ENCODE data around the gene RBM39.
"Not testable (repeated sequence)": the region's sequence is repeated elsewhere in the genome, so short reads cannot be mapped to it uniquely, and the experiment has no call there.

RBM39 gene

GRCh38 chr20:35744492-35744841, 2.4 kb upstream of the RBM39 start:
- DNase-seq = not testable (repeated sequence)

GRCh38 chr20:35743693-35744491, 1.8 kb upstream of the RBM39 start:
- peak; percentile 48 for DNase-seq

DNA sequence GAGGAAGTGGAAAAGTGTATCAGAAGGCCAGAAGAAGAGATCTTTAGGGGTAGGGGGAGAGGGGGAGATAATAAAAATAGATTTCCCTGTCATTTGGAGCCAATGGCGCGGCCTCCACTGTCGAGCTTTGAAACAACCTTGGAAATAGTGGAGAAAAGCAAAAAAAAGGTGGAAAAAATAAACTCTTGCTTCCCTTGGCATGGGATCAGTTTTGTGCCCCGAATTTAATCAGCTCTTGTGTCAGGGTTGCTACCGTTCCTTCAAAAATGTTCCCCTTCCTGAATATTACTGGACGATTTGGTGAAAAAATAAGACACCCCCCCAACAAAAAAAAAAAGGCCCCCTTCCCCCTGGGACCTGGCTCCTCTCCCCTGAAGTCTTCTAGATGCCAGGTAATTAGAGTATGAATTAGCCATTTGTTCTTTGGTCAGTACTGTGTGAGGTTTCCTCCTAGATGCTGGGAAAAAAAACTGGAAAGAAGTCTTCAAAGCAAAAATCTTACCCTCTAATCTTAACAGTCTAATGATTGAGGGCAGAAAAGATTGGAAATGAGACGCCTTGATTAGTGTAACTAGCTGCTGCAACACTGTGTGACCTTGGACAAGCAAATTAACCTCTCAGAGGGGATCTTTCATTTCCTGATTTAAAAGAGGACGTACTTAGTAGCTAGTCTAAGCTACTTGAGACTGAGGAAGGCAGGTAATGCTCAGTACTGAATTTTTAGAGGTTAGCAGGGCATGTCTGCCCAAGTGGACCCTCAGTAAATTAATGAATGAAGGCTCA, 872 bp upstream of the RBM39 start:
- DNase-seq = peak; percentile 60

DNA sequence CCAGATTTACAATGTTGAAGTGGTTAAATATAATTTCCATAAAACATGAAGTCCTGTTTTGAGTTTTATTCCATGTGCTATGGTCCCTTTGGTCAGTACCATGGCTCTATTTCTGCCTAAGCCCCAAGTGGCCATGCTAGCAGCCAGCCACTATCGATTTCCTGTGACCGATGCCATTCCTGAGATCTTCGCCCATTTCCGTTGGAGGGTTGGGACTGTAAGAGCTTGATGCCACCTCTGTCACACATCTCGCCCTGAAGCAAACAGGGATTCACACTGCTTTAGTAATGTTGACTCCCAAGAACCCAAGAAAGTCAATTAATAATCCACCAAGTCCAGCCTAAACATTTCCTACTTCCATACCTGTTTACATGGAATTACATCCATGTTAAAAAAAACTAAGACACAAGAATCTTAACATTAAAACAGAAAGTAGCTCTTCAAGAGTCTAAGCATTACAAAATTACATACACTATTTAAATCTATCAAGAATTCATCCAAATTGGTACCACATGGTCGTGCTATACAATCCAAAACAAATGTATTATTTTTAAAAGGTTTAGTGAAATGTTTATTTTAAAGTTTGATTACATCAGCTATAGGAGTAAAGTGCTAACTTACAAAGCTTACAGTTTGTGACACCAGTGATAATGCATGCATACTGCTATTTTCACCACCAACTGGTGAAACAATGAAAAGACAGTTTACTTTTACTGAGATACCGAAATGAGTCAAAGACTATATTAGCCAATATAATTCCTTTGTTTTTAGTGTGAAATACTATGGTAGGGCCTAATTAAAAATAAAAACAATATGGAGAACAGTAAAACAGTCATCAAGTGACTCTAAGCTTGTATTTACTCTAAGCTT, 2.5 kb downstream of the RBM39 start:
- peak; percentile 63 for DNase-seq

DNA sequence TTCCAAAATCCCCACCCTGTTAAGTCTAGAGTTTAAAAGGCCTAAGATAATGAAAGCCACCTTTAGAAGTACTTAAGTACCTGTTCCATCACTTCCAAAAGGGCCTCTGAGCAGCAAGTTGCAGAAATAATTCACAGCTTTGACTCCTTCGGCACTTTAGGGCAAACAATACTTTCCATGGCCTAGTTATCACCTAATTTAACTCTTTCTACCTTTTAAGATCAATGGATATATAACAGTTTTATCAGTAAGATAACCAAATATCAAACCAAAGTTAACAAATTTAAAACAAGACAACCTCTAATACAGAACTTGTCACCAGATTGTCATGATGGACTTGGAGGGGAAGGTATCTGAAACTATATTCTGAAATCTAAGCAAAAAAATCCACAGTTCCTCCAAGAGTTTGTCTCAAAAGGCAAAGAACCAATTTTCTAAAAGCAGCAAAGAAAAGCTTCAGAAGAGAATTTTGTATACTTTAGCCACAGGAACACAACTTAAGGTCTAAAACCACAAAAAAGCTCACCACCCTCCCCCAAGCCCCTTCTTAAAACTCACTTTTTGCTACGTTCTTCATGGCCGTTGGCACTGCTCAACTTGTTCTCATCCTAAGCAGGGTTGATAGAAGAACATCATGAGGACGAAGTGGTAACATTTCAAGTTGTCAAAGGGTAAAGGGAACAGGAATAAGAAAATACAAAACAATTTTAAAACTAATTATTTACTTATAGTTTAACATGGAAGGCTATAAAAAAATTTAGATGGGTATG, 3.5 kb downstream of the RBM39 start:
- DNase-seq = no peak

- DNase-seq = no peak
These were observed 4.2 kb downstream of the RBM39 start for GRCh38 chr20:35737865-35738333.

DNA sequence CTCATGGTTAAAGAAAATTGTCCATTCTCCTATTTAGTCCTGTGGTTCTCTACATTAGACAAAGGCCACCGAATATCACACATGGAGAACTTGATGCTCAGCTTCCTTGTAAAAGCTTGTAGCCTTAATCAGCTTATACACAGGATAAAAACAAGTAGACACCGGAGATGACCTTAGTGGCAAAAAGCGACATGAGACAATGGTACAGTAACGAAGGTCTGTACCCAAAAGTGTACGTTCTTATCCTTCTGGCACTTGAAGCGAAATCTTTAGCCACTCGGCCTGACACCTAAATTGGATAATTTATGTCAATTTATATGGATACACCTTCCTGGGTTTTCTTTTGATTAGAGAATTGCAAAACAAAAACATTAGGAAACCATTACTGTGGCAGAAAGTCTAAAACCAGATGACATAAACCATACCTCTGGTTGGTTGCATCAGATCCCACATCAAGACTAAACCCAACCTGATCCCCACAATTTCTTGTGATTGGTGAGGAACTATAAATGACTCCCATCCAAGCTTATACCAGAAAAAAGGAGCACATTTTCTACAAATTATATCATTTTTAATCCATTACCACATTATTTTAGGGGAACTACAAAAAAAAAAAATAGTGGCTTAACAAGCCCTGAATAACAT, 6.1 kb downstream of the RBM39 start:
- DNase-seq = no peak

DNA sequence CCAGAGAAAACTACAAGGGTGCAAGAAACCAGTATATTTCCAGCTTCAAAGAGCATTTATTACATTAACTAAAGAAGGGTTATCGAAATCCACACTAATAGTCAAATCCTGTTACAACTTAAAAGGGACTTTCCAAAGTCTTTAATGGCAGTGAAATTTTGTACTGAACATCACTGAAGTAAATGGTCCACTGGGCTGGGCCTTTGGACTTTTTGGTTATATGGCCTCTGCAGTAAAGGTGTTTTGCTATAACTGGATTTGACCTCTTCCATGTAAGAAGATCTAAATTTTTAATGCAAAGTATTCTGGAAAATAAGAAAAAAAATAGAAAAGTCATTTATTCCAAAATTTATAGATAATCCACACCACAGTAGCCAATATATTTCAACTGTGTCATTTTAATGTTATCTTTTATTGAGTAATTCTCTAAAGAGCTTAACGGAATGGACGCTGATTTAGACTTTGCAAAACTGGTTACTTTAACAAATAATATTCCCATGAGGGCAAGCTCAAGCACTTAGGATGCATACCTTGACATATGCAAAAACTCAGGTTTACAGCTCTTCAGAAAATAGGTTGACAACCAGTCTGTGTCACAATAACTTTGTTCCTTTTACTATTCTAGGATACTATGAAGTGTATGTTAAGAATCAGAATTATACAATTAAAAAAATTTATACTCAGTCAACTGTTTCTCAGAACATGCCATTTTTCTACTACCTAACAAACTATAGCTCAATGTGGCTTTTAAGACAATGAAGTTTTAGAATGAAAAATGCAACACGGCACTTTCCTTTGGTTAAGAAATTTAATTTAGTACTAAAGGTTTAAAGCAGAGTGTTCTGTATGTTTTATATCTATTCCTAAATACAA, 7.0 kb downstream of the RBM39 start:
- no peak for DNase-seq

DNA sequence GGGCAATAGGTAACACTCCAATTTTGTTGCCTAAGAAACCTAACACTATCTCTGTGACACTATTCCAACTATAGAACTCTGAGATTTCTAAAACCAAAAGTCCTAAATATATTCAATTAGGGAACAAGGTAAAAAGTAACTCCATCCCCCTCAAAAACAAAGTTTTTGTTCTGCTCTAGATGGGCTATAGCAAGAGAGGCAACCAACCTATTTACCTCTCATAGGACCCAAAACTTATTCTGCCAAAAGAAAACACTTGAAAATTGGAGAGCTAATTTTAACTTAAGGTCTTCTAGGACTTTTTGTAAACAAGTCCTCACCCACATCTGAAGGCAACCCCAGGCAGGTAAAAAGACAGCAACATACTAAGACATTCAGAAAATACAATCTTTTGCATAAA, 7.7 kb downstream of the RBM39 start:
- no peak for DNase-seq

DNA sequence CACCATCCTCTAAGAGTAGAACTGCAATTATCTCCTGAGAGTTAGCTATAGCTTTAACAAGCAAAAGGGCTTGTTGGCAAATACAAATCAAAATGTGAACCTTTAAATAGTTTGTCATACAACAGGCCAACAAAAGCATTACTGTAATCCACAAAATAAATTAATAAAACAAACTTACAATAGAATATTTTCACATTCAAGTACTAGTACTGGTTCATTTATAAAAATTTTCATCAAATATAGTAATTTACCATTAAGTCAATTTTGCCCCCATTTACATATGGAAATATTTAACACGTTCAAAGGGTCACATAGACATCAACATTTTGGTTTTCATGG, 9.4 kb downstream of the RBM39 start:
- no peak for DNase-seq

GRCh38 chr20:35731862-35732643, 10.0 kb downstream of the RBM39 start:
- DNase-seq = no peak

DNA sequence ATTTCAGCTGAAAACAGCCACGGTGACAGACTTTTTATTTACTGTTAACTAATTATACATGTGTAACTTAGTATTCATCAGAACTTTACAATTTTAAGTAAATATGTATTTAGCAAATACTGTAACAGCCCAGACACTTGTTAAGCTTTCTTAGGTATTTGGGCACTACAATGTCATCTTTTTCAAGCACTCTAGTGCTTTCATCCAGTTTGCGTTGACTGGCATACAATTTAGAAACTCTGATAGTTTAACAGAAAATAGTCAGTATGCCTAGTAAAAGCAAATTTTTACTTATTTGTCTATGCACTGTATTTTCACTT, 10.6 kb downstream of the RBM39 start:
- DNase-seq = no peak

DNA sequence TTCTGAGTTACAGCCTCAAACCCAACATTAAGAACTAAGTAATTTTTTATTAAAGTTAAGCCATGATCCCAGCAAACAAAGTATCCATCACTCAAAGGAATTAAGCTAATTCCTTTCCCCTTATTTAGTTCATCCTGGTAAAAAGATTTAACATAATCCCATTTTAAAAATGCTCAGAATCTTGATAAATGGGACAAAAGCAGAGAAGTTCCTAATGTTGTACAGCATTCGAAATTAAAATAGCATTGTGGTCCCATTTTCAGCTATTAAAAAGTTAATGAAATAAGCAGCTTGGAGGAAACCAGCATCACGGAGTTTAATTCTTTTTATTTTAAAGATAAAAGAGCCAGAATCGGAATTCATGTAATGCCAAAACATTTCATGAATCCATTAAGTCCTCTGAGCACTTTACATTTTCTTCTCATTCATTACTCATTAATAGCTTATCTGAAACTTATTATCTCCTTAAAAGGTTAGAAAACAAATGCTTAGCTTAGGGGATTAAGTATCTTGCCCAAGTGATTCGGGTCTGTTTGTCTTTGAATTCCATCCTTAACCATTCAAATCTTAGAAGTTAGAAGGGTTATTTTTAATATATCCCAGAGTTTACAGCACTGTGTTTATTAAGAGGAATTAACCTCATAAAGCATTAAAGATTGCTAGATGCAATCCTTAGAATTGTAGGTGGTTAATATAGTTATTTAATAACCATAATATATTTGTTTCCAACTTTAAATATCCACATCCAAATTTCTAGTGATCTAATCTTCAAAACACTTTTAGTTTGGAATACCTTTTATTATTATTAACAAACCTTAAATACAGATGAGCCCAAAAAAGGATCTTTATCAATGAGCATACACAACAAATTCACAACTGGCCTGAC, 11.2 kb downstream of the RBM39 start:
- DNase-seq = no peak

DNA sequence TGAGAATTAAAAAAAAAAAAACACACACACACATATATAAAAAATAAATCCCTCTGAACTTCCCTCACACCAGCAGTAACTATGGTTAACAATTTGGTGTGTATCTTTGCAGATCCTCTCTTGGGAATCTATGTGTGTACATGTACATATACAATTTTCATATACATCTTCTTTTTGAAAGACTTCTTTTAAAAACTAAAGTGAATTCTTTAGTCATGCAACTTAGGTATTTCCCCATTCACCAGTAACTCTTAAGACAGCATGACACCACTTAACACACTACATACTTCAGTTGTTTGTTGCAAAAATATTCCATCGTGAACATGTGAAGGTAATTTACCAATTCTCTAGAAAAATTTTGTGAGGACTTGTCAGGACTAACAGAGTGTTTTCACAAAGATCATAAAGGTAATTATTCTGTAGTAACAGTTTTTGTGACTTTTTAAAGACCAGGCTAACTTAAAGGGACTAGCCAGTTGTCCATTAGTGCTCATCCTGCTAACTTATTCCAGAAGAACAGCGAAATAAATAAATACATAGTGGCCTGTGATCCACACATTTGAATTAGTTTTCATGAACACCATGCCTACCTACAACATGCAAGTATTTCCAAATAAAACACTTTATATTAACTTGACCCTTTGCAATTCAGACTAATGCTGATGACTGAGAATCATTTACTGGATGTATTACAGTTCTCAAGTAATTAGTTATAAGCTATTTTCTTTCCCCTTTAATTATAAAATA, 12.1 kb downstream of the RBM39 start:
- no peak for DNase-seq

DNA sequence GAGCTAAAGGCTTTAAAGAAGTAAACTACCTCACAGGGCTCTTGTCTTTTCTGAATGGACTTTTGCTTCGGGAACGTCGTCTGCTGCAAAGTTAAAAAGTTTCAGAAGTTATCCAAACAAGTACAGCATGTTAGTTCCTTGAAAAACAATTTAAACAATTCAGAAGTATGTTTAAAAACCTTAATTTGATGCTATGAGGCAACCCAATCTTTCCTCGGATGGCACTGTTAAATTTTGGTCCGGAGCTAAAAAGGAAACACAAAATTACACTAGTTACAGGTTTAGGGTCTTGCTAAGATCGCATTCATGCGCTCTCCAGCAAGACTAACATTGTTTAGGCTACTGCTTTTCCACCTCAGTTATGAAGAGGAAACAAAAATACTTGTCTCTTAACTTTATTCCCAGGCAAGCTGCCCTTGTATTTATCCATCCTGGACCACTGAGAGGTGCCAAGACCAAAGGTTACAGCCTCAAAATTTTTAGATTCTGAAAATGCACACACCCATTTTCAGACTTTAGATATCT, 12.7 kb downstream of the RBM39 start:
- no peak for DNase-seq

GRCh38 chr20:35726842-35727711, 15.0 kb downstream of the RBM39 start:
- no peak for DNase-seq
